ENCODE measurements around the gene CATSPERB.
"Not testable (repeated sequence)": the region's sequence is repeated elsewhere in the genome, so short reads cannot be mapped to it uniquely, and the experiment has no call there.

The CATSPERB gene

GRCh38 chr14:91575469-91576208 is 156.2 kb downstream of the CATSPERB start:
- DNase-seq (ENCODE audit: low read depth): no peak

GRCh38 chr14:91573894-91574837 is 157.7 kb downstream of the CATSPERB start:
- peak; percentile 35 for DNase-seq (ENCODE audit: low read depth)

- DNase-seq (ENCODE audit: low read depth): no peak
Measured at GRCh38 chr14:91573528-91573893, 158.4 kb downstream of the CATSPERB start.

GRCh38 chr14:91570021-91570420 is 161.9 kb downstream of the CATSPERB start:
- no peak for DNase-seq (ENCODE audit: low read depth)

GRCh38 chr14:91569301-91569700 is 162.6 kb downstream of the CATSPERB start:
- no peak for DNase-seq (ENCODE audit: low read depth)

GRCh38 chr14:91568626-91569025 is 163.3 kb downstream of the CATSPERB start:
- DNase-seq (ENCODE audit: low read depth): no peak

- DNase-seq (ENCODE audit: low read depth): not testable (repeated sequence)
Measured at GRCh38 chr14:91567827-91568226, 164.1 kb downstream of the CATSPERB start.

GRCh38 chr14:91555531-91555930 is 176.4 kb downstream of the CATSPERB start:
- DNase-seq (ENCODE audit: low read depth): no peak

- DNase-seq (ENCODE audit: low read depth): no peak
Measured at GRCh38 chr14:91554535-91555332, 177.2 kb downstream of the CATSPERB start.

- DNase-seq (ENCODE audit: low read depth): no peak
Measured at GRCh38 chr14:91548108-91548507, 183.8 kb downstream of the CATSPERB start.

GRCh38 chr14:91545946-91546716 is 185.8 kb downstream of the CATSPERB start:
- no peak for DNase-seq (ENCODE audit: low read depth)

- no peak for DNase-seq (ENCODE audit: low read depth)
Measured at GRCh38 chr14:91545204-91545603, 186.7 kb downstream of the CATSPERB start.

- no peak for DNase-seq (ENCODE audit: low read depth)
Measured at GRCh38 chr14:91536327-91536726, 195.6 kb downstream of the CATSPERB start.

GRCh38 chr14:91534059-91534458 is 197.8 kb downstream of the CATSPERB start:
- not testable (repeated sequence) for DNase-seq (ENCODE audit: low read depth)

GRCh38 chr14:91533623-91534022 is 198.3 kb downstream of the CATSPERB start:
- no peak for DNase-seq (ENCODE audit: low read depth)

All from stromal cell of bone marrow (primary cell).